Ishikawa (cell line): ENCODE results near the gene MYH10.

Source experiments
- CEBPB ChIP-seq: IDR thresholded peaks from 2 replicates; pipeline ENCODE4 v1.6.1; 2012
- CREB1 ChIP-seq: IDR thresholded peaks from 2 replicates; pipeline ENCODE4 v1.6.1; 2012; ENCODE audit warnings: low read depth
- EGR1 ChIP-seq: IDR thresholded peaks from 2 replicates; pipeline ENCODE4 v1.6.1; 2012
- EP300 ChIP-seq: IDR thresholded peaks from 2 replicates; pipeline ENCODE4 v1.6.1; 2012; ENCODE audit warnings: borderline replicate concordance
- RAD21 ChIP-seq: IDR thresholded peaks from 2 replicates; pipeline ENCODE4 v1.6.1; 2012; ENCODE audit warnings: low read depth
- TAF1 ChIP-seq: IDR thresholded peaks from 2 replicates; pipeline ENCODE4 v1.6.1; 2012; ENCODE audit warnings: low read depth, mild to moderate bottlenecking
- TCF12 ChIP-seq: IDR thresholded peaks from 2 replicates; pipeline ENCODE4 v1.6.1; 2012; ENCODE audit warnings: low read depth
- YY1 ChIP-seq: IDR thresholded peaks from 2 replicates; pipeline ENCODE4 v1.6.1; 2012; ENCODE audit warnings: low read depth
- ZBTB7A ChIP-seq: IDR thresholded peaks from 2 replicates; pipeline ENCODE4 v1.6.1; 2012; ENCODE audit warnings: low read depth
- TF ChIP-seq, protein P1 (sequence below): IDR thresholded peaks from 2 replicates; pipeline ENCODE4 v1.6.1; 2012
- TF ChIP-seq, protein P2 (sequence below): IDR thresholded peaks from 2 replicates; pipeline ENCODE4 v1.6.1; 2012; ENCODE audit warnings: low read depth, mild to moderate bottlenecking

DNA sequence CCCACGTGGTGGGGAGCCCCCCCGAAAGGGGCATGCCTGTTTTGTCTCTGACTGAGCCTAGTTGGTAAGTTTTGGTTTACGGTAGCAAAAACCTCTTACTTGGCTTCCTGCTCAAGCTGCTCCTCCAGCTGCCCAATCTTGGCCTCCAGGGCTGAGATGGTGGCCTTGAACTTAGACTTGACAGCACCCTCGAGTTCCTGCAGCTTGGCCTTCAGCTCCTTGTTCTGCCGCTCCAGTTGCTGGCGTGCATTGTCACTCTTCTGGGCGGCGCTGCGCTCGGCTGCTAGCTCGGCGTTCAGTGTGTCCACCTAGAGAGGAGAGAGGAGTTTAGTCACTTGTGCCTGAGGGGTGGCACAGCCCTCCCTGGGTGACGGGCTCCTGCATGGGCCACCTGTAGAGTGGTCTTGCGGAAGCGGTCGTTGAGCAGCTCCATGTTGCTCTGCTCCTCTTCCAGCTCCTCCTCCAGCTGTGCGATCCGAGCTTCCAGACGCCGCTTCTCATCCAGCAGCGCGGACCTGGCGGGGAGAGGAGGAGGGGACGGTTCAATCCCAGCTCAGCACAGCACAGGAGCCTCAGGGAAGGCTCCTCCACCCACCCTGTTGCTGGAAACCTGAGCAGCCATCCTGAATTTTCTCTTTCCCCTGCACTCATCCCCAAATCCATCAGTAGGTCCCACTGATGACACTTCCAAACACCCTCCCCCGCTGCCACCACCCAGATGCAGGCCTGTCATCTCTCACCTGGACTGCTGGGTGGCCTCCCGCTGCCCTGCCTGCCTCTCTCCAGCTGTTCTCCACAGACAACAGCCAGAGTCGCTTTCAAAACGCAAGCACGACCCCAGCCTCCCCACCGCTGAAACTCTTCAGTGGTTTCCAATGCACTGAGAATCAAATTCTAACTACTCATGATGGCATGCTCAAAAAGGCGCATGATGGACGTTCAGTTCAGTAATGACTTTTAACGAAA, 150.2 kb downstream of the MYH10 start:
- TF ChIP-seq EP300 (no peak), TCF12 (no peak), ZBTB7A (no peak), EGR1 (no peak), CREB1 (no peak), YY1 (no peak), TAF1 (no peak), RAD21 (no peak), CEBPB (no peak)
- TF ChIP-seq, protein P1, sequence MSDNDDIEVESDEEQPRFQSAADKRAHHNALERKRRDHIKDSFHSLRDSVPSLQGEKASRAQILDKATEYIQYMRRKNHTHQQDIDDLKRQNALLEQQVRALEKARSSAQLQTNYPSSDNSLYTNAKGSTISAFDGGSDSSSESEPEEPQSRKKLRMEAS: no peak
- TF ChIP-seq, protein P2, sequence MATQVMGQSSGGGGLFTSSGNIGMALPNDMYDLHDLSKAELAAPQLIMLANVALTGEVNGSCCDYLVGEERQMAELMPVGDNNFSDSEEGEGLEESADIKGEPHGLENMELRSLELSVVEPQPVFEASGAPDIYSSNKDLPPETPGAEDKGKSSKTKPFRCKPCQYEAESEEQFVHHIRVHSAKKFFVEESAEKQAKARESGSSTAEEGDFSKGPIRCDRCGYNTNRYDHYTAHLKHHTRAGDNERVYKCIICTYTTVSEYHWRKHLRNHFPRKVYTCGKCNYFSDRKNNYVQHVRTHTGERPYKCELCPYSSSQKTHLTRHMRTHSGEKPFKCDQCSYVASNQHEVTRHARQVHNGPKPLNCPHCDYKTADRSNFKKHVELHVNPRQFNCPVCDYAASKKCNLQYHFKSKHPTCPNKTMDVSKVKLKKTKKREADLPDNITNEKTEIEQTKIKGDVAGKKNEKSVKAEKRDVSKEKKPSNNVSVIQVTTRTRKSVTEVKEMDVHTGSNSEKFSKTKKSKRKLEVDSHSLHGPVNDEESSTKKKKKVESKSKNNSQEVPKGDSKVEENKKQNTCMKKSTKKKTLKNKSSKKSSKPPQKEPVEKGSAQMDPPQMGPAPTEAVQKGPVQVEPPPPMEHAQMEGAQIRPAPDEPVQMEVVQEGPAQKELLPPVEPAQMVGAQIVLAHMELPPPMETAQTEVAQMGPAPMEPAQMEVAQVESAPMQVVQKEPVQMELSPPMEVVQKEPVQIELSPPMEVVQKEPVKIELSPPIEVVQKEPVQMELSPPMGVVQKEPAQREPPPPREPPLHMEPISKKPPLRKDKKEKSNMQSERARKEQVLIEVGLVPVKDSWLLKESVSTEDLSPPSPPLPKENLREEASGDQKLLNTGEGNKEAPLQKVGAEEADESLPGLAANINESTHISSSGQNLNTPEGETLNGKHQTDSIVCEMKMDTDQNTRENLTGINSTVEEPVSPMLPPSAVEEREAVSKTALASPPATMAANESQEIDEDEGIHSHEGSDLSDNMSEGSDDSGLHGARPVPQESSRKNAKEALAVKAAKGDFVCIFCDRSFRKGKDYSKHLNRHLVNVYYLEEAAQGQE: no peak
